Measurements from ENCODE around the gene ZBTB49. TPM values are rescaled to one million over a fixed set of nuclear protein-coding genes. Genes with fewer than 3 reads are reported as not detected.

The ZBTB49 gene
- total RNA-seq, 4 donors from 2014 or later, result 1.7 to 6.3 (median 4.4) TPM

GRCh38 chr4:4269856-4270255 is 20.2 kb upstream of the ZBTB49 start:
- H3K27ac ChIP-seq, result peak overlapping the region in 2 of 4 donors; percentile 48 to 57
- H3K27me3 ChIP-seq, result no peaks in the 10 kb centered on the region

DNA sequence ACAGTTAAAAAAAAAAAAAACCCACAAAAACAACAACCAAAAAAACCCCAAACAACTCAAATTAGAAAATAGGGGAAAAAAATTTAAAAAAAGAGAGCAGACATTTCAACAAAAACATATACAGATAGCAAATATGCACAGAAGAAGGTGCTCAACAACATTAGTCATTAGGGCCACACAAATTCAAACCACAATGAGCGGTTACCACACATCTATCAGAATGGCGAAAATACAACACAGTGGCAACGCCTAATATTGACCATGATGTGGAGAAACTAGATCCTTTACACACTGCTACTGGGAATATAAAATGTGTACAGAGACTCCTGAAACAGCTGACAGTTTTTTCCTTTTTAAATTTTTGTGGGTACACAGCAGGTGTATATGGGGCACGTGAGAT is 19.5 kb upstream of the ZBTB49 start:
- Histone ChIP-seq H3K27ac (no peak overlapping the region), H3K4me1 (no peaks in the 10 kb centered on the region), H3K9me3 (no peaks in the 10 kb centered on the region), H3K4me3 (no peak overlapping the region), H3K36me3 (peaks cover 0 to 90% (median 12%) of the 10 kb centered on the region in 3 donors), H3K27me3 (no peaks in the 10 kb centered on the region)
- no peak for TF ChIP-seq POLR2A (IDR thresholded peaks at IDR 0.05)
- no peak for TF ChIP-seq CTCF (IDR thresholded peaks at IDR 0.05)
- 66 to 70% methylated on average over 4 of the region's 4 CpGs for WGBS, 2 donors
- intact Hi-C loops (cut with DNase I), result no loop called here
- DNase-seq, result no peak

More at GRCh38 chr4:4269856-4270255, 20.2 kb upstream of the ZBTB49 start:
- Histone ChIP-seq H3K9me3 (no peaks in the 10 kb centered on the region), H3K4me3 (no peak overlapping the region), H3K4me1 (no peaks in the 10 kb centered on the region), H3K36me3 (peaks cover 0 to 83% (median 12%) of the 10 kb centered on the region in 3 donors)
- 52 to 64% methylated on average over 4 of the region's 4 CpGs for WGBS, 2 donors
- TF ChIP-seq POLR2A (IDR thresholded peaks at IDR 0.05), result no peak
- TF ChIP-seq CTCF (IDR thresholded peaks at IDR 0.05), result no peak
- DNase-seq, result no peak
- intact Hi-C loops (cut with DNase I), result no loop called here

DNA sequence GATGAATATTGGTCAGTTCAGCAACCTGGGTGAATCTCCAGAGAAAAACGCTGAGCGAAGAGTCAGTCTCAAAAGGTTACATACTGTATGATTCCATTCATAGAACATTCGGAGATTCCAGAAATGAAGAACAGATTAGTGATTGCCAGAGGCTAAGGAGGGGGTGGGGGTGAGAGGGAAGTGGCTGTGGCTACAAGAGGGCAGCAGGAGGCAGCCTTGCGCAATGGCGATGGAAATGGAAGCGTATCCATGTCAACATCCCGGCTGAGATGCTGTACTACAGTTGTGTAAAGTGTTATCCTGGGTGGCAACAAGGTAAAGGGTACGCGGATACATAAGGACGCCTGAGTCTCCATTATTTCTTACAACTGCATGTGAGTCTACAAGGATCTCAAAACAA is 18.1 kb upstream of the ZBTB49 start:
- TF ChIP-seq CTCF (IDR thresholded peaks at IDR 0.05) (no peak), POLR2A (IDR thresholded peaks at IDR 0.05) (no peak)
- DNase-seq, result no peak
- H3K4me3 ChIP-seq, result no peak overlapping the region
- no peaks in the 10 kb centered on the region for H3K9me3 ChIP-seq
- intact Hi-C loops (cut with DNase I), result no loop called here
- WGBS, 2 donors, result 83% methylated on average over 10 of the region's 10 CpGs
- H3K4me1 ChIP-seq, result no peaks in the 10 kb centered on the region
- no peak overlapping the region for H3K27ac ChIP-seq
- peaks cover 0 to 95% (median 12%) of the 10 kb centered on the region in 3 donors for H3K36me3 ChIP-seq
- H3K27me3 ChIP-seq, result no peaks in the 10 kb centered on the region

- DNase-seq, result no peak
- no peaks in the 10 kb centered on the region for H3K27me3 ChIP-seq
- no peak overlapping the region for H3K27ac ChIP-seq
- H3K4me3 ChIP-seq, result no peak overlapping the region
- intact Hi-C loops (cut with DNase I), result no loop called here
- WGBS, 2 donors, result 92 to 95% methylated on average over 14 of the region's 14 CpGs
- H3K9me3 ChIP-seq, result no peaks in the 10 kb centered on the region
- TF ChIP-seq CTCF (IDR thresholded peaks at IDR 0.05) (no peak), POLR2A (IDR thresholded peaks at IDR 0.05) (no peak)
- H3K4me1 ChIP-seq, result no peaks in the 10 kb centered on the region
- peaks cover 0 to 95% (median 20%) of the 10 kb centered on the region in 3 donors for H3K36me3 ChIP-seq
Observed at GRCh38 chr4:4274226-4274625, 15.8 kb upstream of the ZBTB49 start.

DNA sequence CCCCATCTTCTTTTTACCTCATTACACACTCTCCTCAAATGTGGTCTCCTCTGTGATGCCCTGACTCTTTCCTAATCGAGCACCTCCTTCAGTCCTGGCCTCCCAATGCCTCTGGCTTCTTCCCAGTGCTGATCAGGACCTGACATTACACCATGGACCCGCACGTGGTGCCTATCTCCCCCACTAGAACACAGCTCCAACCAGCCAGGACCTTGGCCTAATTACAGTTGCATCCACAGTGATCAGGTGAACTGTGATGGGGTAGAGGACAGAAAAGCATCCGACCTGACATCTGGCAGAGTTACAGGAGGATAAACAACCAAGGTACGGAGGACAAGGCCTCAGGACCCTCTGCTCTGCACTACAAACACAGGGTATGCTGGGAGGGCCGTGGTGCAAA is 12.5 kb upstream of the ZBTB49 start:
- H3K36me3 ChIP-seq, result peaks cover 0 to 100% (median 20%) of the 10 kb centered on the region in 3 donors
- H3K9me3 ChIP-seq, result no peaks in the 10 kb centered on the region
- intact Hi-C loops (cut with DNase I), result no loop called here
- DNase-seq, result no peak
- H3K4me3 ChIP-seq, result no peak overlapping the region
- no peaks in the 10 kb centered on the region for H3K27me3 ChIP-seq
- WGBS, 2 donors, result 68 to 72% methylated on average over 4 of the region's 6 CpGs
- H3K27ac ChIP-seq, result no peak overlapping the region
- H3K4me1 ChIP-seq, result no peaks in the 10 kb centered on the region
- TF ChIP-seq POLR2A (IDR thresholded peaks at IDR 0.05), result no peak
- TF ChIP-seq CTCF (IDR thresholded peaks at IDR 0.05), result no peak

Data from esophagus squamous epithelium (tissue), 5 donors.